HG03108 (cell line): Measurements from ENCODE around the gene RSBN1L.
A peak's percentile ranks its signal among the peaks of the same experiment; 100 is the strongest.

ENCODE experiments used
- ATAC-seq: cut with Tn5 transposase; IDR thresholded peaks from one replicate; pipeline ENCODE4 v1.9.1; 2021; ENCODE audit warnings: moderate library complexity; ENCODE audit not compliant: unreplicated experiment

Gene RSBN1L

GRCh38 chr7:77727936-77728701 is 31.9 kb downstream of the RSBN1L start:
- no peak for ATAC-seq

- no peak for ATAC-seq
These were observed 33.5 kb downstream of the RSBN1L start for GRCh38 chr7:77729574-77730348.

DNA sequence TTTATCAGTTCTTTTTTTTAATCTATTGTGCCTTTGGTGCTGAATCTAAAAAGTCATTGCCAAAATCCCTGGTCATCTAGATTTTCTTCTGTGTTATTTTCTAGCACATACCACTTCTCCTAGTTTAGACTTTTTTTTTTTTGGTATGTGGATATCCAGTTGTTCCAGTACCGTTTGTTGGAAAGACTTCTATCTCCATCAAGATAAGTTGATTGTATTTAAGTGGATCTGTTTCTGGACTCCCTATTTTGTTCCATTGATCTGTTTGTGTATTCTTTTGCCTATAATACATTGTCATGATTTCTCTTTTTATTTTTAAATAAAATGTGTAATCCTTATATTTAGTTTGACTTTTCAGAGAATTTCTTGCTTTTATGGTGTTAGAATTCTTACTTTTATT is 35.5 kb downstream of the RSBN1L start:
- no peak for ATAC-seq

GRCh38 chr7:77734659-77735421 is 38.6 kb downstream of the RSBN1L start:
- no peak for ATAC-seq

- no peak for ATAC-seq
These were observed 39.2 kb downstream of the RSBN1L start for GRCh38 chr7:77735457-77735856.

DNA sequence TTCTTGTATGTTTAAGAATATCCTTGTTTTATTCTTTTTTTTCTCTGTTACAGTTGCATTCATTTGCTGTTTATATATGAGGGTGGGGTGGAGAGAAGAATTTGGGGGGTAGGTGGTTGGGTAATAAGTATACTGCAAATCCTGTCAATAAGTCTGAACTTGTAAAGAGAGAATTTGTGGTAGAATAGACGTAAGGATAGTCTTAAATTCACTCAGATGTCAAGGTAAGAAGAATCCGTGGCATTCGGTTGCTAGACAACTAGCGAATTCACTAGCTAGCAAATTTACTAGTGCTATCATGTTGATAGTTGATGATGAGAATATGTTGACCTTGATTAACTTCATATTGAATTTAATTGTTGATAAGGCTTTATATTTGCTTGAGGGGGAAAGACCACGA is 40.7 kb downstream of the RSBN1L start:
- ATAC-seq = no peak

DNA sequence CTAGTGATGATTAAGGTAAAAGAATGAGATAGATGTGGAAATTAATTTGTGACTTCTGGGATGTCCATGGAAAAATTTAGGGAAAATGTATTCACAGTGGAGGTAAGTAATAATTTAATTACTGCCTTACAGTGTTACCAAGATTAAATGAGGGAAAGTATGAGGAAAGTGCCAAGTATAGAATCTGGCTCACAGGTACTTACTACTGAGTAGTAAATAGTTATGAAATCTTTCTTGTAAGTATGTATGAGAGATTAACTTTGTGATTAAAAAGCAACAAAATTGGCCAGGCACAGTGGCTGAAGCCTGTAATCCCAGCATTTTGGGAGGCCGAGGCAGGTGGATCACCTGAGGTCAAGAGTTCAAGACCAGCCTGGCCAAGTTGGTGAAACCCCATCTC is 42.1 kb downstream of the RSBN1L start:
- ATAC-seq = no peak

- no peak for ATAC-seq
These were observed 42.6 kb downstream of the RSBN1L start for GRCh38 chr7:77738871-77739270.

DNA sequence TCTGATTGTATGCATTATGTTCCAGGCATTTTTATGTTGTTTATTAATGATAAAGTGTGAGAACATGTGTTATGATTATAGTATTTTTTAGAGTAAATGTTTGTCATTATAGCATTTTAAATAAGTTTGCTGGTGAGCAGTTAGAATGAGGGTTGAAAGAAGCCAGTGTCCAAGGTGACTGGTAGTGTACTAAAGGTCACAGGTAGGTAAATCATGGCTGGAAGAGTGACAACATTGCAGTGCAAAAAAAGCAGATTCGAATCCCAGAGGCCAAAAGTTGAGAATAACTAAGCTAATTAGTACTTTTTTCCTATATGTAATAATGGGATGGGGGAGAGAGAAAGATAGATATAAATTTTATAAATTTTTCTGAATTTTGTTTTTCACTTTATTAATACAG is 44.0 kb downstream of the RSBN1L start:
- ATAC-seq = no peak

DNA sequence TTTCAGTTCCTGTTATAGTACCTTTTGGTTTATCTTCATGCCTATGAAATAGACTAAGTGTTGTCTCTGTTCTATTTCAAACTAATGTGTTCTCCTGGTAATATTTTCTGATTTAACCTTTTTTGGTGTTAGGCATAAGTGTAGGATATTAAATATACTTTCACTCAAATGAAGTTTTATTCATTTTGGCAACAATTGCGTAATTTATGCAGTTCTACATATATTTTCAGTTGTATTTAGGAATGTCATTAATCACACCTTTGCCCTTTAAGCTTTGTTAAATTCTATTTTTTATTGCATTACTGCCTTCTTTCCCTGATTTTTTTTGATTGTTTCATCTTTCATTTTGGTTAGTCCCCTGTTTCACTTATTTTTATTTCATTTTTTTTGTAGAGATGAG is 47.3 kb downstream of the RSBN1L start:
- ATAC-seq = no peak

DNA sequence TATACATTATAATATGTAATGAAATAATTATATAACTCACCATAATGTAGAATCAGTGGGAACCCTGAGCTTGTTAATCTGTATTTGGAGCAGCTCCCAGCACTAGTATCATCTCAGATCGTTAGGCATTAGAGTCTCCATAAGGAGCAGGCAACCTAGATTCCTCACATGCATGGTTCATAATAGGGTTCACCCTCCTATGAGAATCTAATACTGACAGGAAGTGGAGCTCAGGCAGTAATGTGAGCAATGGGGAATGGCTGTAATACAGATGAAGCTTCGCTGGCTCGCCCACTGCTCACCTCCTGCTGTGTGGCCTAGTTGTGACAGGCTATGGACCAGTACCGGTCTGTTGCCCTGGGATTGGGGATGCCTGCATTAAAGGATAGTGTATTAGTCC is 49.5 kb downstream of the RSBN1L start:
- no peak for ATAC-seq

- ATAC-seq = no peak
These were observed 50.0 kb downstream of the RSBN1L start for GRCh38 chr7:77746164-77746823.

GRCh38 chr7:77746824-77747165 is 50.5 kb downstream of the RSBN1L start:
- no peak for ATAC-seq

DNA sequence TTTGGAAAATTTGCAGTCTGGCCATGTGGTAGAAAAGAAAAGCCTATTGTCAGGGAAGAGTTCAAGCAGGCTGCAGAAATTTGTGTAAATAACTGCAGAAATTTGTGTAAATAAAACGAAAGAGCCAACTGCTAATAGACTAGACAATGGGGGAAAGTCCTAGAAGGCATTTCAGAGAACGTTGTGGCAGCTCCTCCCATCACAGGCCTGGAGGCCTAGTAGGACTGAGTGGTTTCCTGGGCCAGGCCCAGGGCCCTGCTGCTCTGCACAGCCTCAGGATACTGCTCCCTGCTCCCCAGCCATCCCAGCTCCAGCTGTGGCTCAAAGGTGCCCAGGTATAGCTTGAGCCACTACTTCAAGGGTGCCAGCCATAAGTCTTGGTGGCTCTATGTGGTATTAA is 50.9 kb downstream of the RSBN1L start:
- ATAC-seq = no peak

DNA sequence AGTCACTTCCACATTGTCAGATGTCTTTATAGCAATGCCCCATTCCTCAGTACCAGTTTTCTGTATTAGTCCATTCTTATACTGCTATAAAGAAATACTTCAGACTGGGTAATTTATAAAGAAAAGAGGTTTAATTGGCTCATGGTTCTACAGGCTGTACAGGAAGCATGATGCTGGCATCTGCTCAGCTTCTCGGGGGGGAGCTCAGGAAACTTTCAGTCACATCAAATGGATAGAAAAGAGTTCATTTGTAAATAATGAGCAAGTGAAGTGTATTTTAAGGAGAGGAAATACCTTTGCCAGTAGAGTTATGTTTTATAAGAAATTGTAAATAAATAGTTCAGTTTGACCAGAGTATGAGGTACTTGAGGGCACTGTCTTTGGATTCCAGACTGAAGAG is 51.5 kb downstream of the RSBN1L start:
- ATAC-seq = no peak

GRCh38 chr7:77752016-77752415 is 55.8 kb downstream of the RSBN1L start:
- ATAC-seq = no peak

- ATAC-seq = no peak
These were observed 56.9 kb downstream of the RSBN1L start for GRCh38 chr7:77753173-77753572.

DNA sequence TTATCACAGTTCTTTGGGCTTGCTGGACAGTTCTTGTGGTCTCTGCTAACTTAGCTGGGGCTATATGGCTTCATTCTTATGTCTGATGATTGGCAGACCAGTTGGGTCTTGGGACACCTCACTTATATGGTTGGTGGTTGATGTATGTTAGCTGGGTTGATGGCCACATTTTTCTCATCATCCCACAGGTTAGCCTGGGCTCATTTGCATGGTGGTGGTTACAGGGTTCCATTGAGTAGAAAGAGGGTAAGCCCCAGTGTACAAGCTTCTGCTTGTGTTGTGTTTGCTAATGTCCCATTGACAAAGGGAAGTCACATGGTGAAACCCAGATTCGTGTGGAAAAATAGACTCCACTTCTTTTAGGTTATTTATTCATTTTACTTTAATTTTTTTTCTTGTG is 61.3 kb downstream of the RSBN1L start:
- ATAC-seq = peak; percentile 71

DNA sequence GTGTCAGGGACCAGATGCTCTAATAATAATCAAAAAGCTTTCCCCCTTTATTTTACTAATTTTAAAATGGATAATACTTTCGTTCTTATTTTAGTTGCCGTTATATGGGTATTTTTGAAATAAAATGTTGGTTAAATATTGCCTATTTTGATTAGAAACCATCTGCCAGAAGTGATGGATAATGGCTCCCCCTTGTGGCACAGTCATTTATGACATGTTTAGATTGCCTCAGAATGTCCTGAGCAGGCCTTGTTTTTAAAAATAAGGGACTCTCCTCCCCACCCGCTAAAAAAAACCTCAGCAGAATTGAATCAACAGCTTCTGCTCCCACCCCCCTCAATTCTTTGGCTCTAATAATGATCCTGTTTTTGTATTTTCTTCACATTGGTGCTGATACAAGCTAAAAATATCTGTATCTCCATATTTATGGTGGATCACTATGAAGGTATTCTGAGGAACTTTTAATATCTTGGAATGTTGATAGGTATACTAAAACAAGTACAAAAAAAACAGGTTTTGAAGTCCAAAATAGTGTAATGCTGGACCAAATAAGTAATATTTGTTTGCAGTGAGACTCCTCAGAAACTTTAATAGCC is 63.1 kb downstream of the RSBN1L start:
- peak; percentile 33 for ATAC-seq

DNA sequence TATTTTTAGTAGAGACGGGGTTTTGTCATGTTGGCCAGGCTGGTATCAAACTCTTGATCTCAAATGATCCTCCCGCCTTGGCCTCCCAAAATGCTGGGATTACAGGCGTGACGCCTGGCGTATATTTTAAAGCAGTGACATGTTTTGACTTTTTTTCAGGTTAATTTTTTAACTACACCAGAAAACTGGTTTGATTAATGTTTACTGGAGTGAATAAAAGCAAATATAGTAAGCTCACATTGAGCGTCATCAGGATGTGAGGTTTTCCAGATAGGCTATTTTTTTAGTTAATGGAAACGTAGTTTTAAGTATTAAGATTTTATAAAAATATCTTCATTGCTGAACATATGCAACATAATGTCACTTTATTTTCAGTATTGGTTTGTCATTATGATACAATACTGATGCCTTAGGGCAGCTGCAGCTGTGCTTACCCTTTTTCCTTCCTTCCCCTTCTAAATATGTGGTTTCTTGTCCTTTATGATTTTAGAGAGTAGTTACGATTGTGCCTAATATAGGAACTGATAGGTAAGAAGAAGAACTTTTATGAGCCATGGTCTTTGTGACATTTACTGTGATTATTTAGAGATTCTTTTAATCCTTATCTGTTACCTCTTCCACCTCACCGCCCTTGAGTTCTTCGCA is 64.7 kb downstream of the RSBN1L start:
- ATAC-seq = no peak
